Endothelial cell of umbilical vein (primary cell): ENCODE results near the gene ESF1. TPM values are rescaled to one million over a fixed set of nuclear protein-coding genes. Genes with fewer than 3 reads are reported as not detected.

Source experiments
- BruUV-seq: library from RNA; stranded (reverse); fragments of 400-500 nt; replicated peaks from 2 replicates; lab custom pipeline; 2021; lab: Mats Ljungman, UMichigan
- CTCF ChIA-PET: fragments of 300-600, 350-600 bp; sonication (Branson Sonifier 250); formaldehyde crosslinking; loops from one replicate; lab custom pipeline; 2021; ENCODE audit warnings: antibody characterized with exemption, inconsistent platforms; lab: Charles Lee
- POLR2A ChIA-PET: fragments of 300-600, 350-600 bp; sonication (Branson Sonifier 250); formaldehyde crosslinking; loops from one replicate; lab custom pipeline; 2021; ENCODE audit warnings: antibody characterized with exemption, inconsistent platforms; lab: Charles Lee
- DNase-seq: peaks from one replicate; pipeline ENCODE4 v3.0.0-alpha.2; 2011; ENCODE audit warnings: low read depth, low spot score
- FAIRE-seq: peaks from 2 replicates; lab custom pipeline; 2011; peaks lifted over from hg19 to GRCh38; lab: Jason Lieb, UNC
- H2AFZ ChIP-seq: 2 replicates; pipeline ENCODE4 v1.6.0; 2012; ENCODE audit warnings: low read depth, low read length, control low read depth, inconsistent platforms
- H3K27ac ChIP-seq: 2 replicates; pipeline ENCODE4 v1.5.1; 2011; ENCODE audit warnings: low read depth, mild to moderate bottlenecking, control low read depth, low read length, moderate library complexity; ENCODE audit not compliant: insufficient read depth
- H3K27me3 ChIP-seq, 2 experiments: 2 replicates each; pipeline versions ENCODE4 v1.6.0 to v1.6.1; 2011; ENCODE audit warnings: low read length in 2 of 2, mixed read lengths in 1 of 2; ENCODE audit not compliant: control insufficient read depth in 2 of 2, insufficient read depth in 2 of 2
- H3K36me3 ChIP-seq, 2 experiments: 2 replicates in 1 of 2; 3 replicates in 1 of 2; pipeline ENCODE4 v1.5.1; 2011; ENCODE audit warnings: low read length in 2 of 2, mild to moderate bottlenecking in 1 of 2, moderate library complexity in 1 of 2; ENCODE audit not compliant: control insufficient read depth in 2 of 2, insufficient read depth in 2 of 2; ENCODE audit errors: extremely low read depth in 1 of 2
- H3K4me1 ChIP-seq: 3 replicates; pipeline ENCODE4 v1.5.1; 2011; ENCODE audit warnings: mild to moderate bottlenecking, low read length; ENCODE audit not compliant: control insufficient read depth, insufficient read depth; ENCODE audit errors: extremely low read depth
- H3K4me2 ChIP-seq: 2 replicates; pipeline ENCODE4 v1.6.1; 2011; ENCODE audit warnings: low read length, control low read depth, mixed read lengths; ENCODE audit not compliant: insufficient read depth
- H3K4me3 ChIP-seq, 3 experiments: fragments of 200-600 bp in 1 of 3; sonication (generic), shearing (Covaris generic) in 1 of 3; replicated peaks in 1 of 3; 2 replicates each; pipeline ENCODE4 v1.5.1; 2011 to 2016; ENCODE audit warnings: control low read depth in 3 of 3, low read length in 3 of 3, mild to moderate bottlenecking in 2 of 3, inconsistent platforms in 1 of 3, low read depth in 1 of 3, moderate library complexity in 1 of 3; ENCODE audit not compliant: insufficient read depth in 1 of 3
- H3K79me2 ChIP-seq: 2 replicates; pipeline ENCODE4 v1.6.0; 2012; ENCODE audit warnings: low read length, inconsistent platforms; ENCODE audit not compliant: control insufficient read depth, insufficient read depth
- H3K9ac ChIP-seq: replicated peaks from 2 replicates; pipeline ENCODE3; 2011; ENCODE audit warnings: low read length, control low read depth; ENCODE audit not compliant: insufficient read depth; ENCODE audit errors: extremely low read depth
- H3K9me1 ChIP-seq: replicated peaks from 3 replicates; pipeline ENCODE4 v1.6.0; 2011; ENCODE audit warnings: mild to moderate bottlenecking, low read length; ENCODE audit not compliant: control insufficient read depth, insufficient read depth; ENCODE audit errors: extremely low read depth
- H3K9me3 ChIP-seq: replicated peaks from 2 replicates; pipeline ENCODE4 v1.5.1; 2012; ENCODE audit warnings: low read length, inconsistent platforms; ENCODE audit not compliant: control insufficient read depth, insufficient read depth
- H4K20me1 ChIP-seq: replicated peaks from 2 replicates; pipeline ENCODE3; 2011; ENCODE audit warnings: mild to moderate bottlenecking, low read length; ENCODE audit not compliant: control insufficient read depth, insufficient read depth; ENCODE audit errors: extremely low read depth
- GATA2 ChIP-seq: IDR thresholded peaks from 2 replicates; pipeline ENCODE4 v1.7.0; 2011; ENCODE audit warnings: low read depth, mild to moderate bottlenecking, moderate library complexity, mixed read lengths, low read length; ENCODE audit not compliant: insufficient read length, insufficient read depth
- MYC ChIP-seq: IDR thresholded peaks from one replicate; pipeline ENCODE4 v1.6.1; 2011; ENCODE audit warnings: mild to moderate bottlenecking, low read depth, low read length
- POLR2A ChIP-seq: IDR thresholded peaks from 2 replicates; pipeline ENCODE4 v1.6.1; 2012; ENCODE audit warnings: low read depth, mild to moderate bottlenecking, control low read depth, low read length
- POLR2AphosphoS5 ChIP-seq: IDR thresholded peaks from 2 replicates; pipeline ENCODE4 v1.6.1; 2012; ENCODE audit warnings: low read depth, mild to moderate bottlenecking, control low read depth, low read length, moderate library complexity; ENCODE audit not compliant: insufficient read depth
- dilution Hi-C: fragments of 300-500 bp; cut with MboI; formaldehyde crosslinking; loops from one replicate; pipeline ENCODE4 v1.15.0; 2019; ENCODE audit warnings: low sequenced_read_pairs; ENCODE audit not compliant: extremely low pct_ligation_motif_present
- intact Hi-C: fragments of 100-400 bp; cut with micrococcal nuclease; formaldehyde crosslinking; loops from one replicate; pipeline ENCODE4 v1.10.0; 2022
- polyA plus RNA-seq, 4 experiments: library from polyadenylated mRNA; depleted of rRNA in 3 of 4; stranded (reverse) in 3 of 4; unstranded in 1 of 4; fragments of >200 nt; gene quantifications; 2 replicates each; pipeline versions ENCODE4 v1.2.1 to v1.2.3, GENCODE V29; 2011 to 2012; ENCODE audit warnings: missing spikeins in 1 of 4
- total RNA-seq: library from RNA; stranded (reverse); gene quantifications from 2 replicates; pipeline ENCODE4 v1.2.3, GENCODE V29; 2021
- TF ChIP-seq, protein P1 (sequence below): IDR thresholded peaks from 2 replicates; pipeline ENCODE4 v1.6.1; 2011; ENCODE audit not compliant: insufficient read depth, insufficient read length
- TF ChIP-seq, protein P2 (sequence below), 2 donors: IDR thresholded peaks; 1 replicate in 1 of 2; 2 replicates in 1 of 2; pipeline ENCODE4 v1.5.1; 2011; ENCODE audit warnings: low read length in 2 of 2, mild to moderate bottlenecking in 2 of 2, moderate library complexity in 2 of 2, control low read depth in 1 of 2, inconsistent platforms in 1 of 2, low read depth in 1 of 2; ENCODE audit not compliant: insufficient read depth in 1 of 2; ENCODE audit errors: extremely low read depth in 1 of 2

The ESF1 gene
- total and polyA plus RNA-seq, 2 donors (not counting 3 experiments of a cell fraction or from before 2014, with no cell fraction given): 0.72 to 15.5 TPM

DNA sequence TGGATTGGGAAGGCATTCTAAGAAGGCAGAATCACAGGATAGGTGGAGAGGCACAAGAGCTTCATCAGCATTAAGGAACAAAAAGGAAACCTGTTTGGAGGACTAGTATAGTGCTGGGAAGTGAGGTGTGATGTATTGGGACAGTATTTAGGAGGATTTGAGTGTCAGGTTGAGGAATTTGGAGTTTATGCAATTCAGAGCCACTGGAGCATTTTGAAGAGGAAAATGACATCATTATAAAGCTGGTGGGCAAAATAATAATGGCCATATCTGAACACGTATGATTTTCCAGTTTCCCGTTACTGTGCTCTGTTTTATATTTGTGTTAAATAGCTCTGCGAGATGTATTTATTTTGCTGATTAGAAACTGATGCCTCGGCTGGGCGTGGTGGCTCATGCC, 14.3 kb upstream of the ESF1 start:
- no peaks in the 10 kb centered on the region for H4K20me1 ChIP-seq
- H2AFZ ChIP-seq: no peak overlapping the region
- ChIA-PET CTCF (interaction anchor here (3.9 kb wide), 1 partner anchor 11 kb away, joined by 31 read pairs; no protein-coding TSS in a partner anchor), POLR2A (no interaction called here)
- no peaks in the 10 kb centered on the region for H3K27me3 ChIP-seq
- FAIRE-seq (no peak), DNase-seq (no peak)
- intact Hi-C loops: no loop called here
- no peak overlapping the region for H3K9ac ChIP-seq
- TF ChIP-seq, protein P1, sequence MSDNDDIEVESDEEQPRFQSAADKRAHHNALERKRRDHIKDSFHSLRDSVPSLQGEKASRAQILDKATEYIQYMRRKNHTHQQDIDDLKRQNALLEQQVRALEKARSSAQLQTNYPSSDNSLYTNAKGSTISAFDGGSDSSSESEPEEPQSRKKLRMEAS: no peak
- TF ChIP-seq, protein P2, sequence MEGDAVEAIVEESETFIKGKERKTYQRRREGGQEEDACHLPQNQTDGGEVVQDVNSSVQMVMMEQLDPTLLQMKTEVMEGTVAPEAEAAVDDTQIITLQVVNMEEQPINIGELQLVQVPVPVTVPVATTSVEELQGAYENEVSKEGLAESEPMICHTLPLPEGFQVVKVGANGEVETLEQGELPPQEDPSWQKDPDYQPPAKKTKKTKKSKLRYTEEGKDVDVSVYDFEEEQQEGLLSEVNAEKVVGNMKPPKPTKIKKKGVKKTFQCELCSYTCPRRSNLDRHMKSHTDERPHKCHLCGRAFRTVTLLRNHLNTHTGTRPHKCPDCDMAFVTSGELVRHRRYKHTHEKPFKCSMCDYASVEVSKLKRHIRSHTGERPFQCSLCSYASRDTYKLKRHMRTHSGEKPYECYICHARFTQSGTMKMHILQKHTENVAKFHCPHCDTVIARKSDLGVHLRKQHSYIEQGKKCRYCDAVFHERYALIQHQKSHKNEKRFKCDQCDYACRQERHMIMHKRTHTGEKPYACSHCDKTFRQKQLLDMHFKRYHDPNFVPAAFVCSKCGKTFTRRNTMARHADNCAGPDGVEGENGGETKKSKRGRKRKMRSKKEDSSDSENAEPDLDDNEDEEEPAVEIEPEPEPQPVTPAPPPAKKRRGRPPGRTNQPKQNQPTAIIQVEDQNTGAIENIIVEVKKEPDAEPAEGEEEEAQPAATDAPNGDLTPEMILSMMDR (IDR thresholded peaks at IDR 0.05; ENCODE audit: extremely low read depth in 1 of 2, insufficient read depth in 1 of 2, low read depth in 1 of 2, low read length in 2 of 2): no peak
- TF ChIP-seq POLR2AphosphoS5 (no peak), MYC (no peak), POLR2A (no peak)
- no peaks in the 10 kb centered on the region for H3K79me2 ChIP-seq
- H3K27ac ChIP-seq: no peak overlapping the region
- H3K4me1 ChIP-seq: no peaks in the 10 kb centered on the region
- peaks cover 16 to 29% of the 10 kb centered on the region in 2 experiments for H3K36me3 ChIP-seq
- no TSS peak for BruUV-seq
- no peak overlapping the region for H3K4me2 ChIP-seq
- dilution Hi-C loops: no loop called here
- H3K9me3 ChIP-seq: no peaks in the 10 kb centered on the region
- no peaks in the 10 kb centered on the region for H3K9me1 ChIP-seq
- H3K4me3 ChIP-seq: no peak overlapping the region

DNA sequence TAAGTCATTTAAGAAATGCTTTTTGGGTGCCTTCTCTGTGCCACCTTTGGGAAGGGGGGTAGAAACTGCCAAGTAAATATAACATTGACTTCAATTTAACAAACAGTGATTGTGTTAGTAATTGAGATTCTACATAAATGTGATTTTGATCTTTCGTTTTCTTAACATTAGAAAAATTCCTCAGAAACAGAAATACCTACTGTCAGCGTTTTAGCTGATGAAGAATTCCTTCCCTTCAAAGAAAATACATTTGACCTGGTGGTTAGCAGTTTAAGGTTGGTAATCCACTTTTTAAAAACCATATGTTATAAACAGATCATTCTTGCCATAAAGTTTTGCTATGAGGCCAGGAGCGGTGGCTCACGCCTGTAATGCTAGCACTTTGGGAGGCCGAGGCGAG, 9.9 kb upstream of the ESF1 start:
- intact Hi-C loops: no loop called here
- dilution Hi-C loops: no loop called here

More for the DNA sequence above, 9.9 kb upstream of the ESF1 start:
- H4K20me1 ChIP-seq: no peaks in the 10 kb centered on the region
- H3K9ac ChIP-seq: no peak overlapping the region
- no peak for FAIRE-seq
- peaks cover 2% of the 10 kb centered on the region for H3K79me2 ChIP-seq
- H3K9me1 ChIP-seq: no peaks in the 10 kb centered on the region
- H3K4me1 ChIP-seq: peaks cover 2% of the 10 kb centered on the region
- DNase-seq: no peak
- no peak overlapping the region for H3K27ac ChIP-seq
- no peaks in the 10 kb centered on the region for H3K9me3 ChIP-seq
- CTCF ChIA-PET: no interaction called here
- peaks cover 14 to 33% of the 10 kb centered on the region in 2 experiments for H3K36me3 ChIP-seq
- no TSS peak for BruUV-seq
- H3K4me2 ChIP-seq: no peak overlapping the region
- POLR2A ChIA-PET: no interaction called here
- H3K4me3 ChIP-seq: no peak overlapping the region
- TF ChIP-seq, protein P2 (IDR thresholded peaks at IDR 0.05; ENCODE audit: extremely low read depth in 1 of 2, insufficient read depth in 1 of 2, low read depth in 1 of 2, low read length in 2 of 2): no peak
- no peak for TF ChIP-seq GATA2
- TF ChIP-seq, protein P1: no peak
- no peak for TF ChIP-seq POLR2AphosphoS5
- no peaks in the 10 kb centered on the region for H3K27me3 ChIP-seq
- H2AFZ ChIP-seq: no peak overlapping the region
